ENCODE measurements around the gene USP13.

GRCh38 chr3:179668429-179668828, 15.6 kb downstream of the USP13 start:
- TF ChIP-seq NFIC (IDR thresholded peaks at IDR 0.05) (no peak), MAX (IDR thresholded peaks at IDR 0.05) (no peak), RAD21 (IDR thresholded peaks at IDR 0.05; ENCODE audit: low read depth) (no peak), YY1 (IDR thresholded peaks at IDR 0.05; ENCODE audit: low read depth) (no peak), TAF1 (IDR thresholded peaks at IDR 0.05; ENCODE audit: low read depth) (no peak), CREB1 (IDR thresholded peaks at IDR 0.05; ENCODE audit: low read depth) (no peak), EP300 (IDR thresholded peaks at IDR 0.05; ENCODE audit: borderline replicate concordance) (no peak), USF1 (IDR thresholded peaks at IDR 0.05) (no peak), EGR1 (IDR thresholded peaks at IDR 0.05) (no peak), FOXM1 (IDR thresholded peaks at IDR 0.05; ENCODE audit: borderline replicate concordance, low read depth) (no peak)

All from Ishikawa (cell line).